SK-N-SH treated with all-trans-retinoic acid at 6 μM for 48 hours (cell line): ENCODE measurements around the gene SIGLEC8.
"Not testable (repeated sequence)": the region's sequence is repeated elsewhere in the genome, so short reads cannot be mapped to it uniquely, and the experiment has no call there.

Experiments
- ATAC-seq: fragments of 200-7000 bp; cut with Tn5 transposase; 3 replicates; pipeline ENCODE4 v1.9.1; 2020; ENCODE audit warnings: mild to moderate bottlenecking, moderate library complexity
- ARNTL ChIP-seq: fragments of 450-650 bp; formaldehyde crosslinking; IDR thresholded peaks from 2 replicates; pipeline ENCODE4 v1.5.0; 2020; ENCODE audit warnings: low read depth, mild to moderate bottlenecking, moderate library complexity, borderline replicate concordance
- BACH2 ChIP-seq: fragments of 250-450 bp; sonication (Bioruptor Pico); IDR thresholded peaks from 2 replicates; pipeline ENCODE4 v1.9.0; 2021; ENCODE audit warnings: mild to moderate bottlenecking, borderline replicate concordance
- CSDC2 ChIP-seq: fragments of 250-450 bp; sonication (Bioruptor Pico); IDR thresholded peaks from 2 replicates; pipeline ENCODE4 v1.5.0; 2020; ENCODE audit warnings: mild to moderate bottlenecking, moderate library complexity
- CSRNP3 ChIP-seq: fragments of 250-450 bp; sonication (Bioruptor Pico); IDR thresholded peaks from 2 replicates; pipeline ENCODE4 v1.5.1; 2021; ENCODE audit warnings: mild to moderate bottlenecking, moderate library complexity
- ESRRG ChIP-seq: fragments of 250-450 bp; sonication (Bioruptor Pico); IDR thresholded peaks from 2 replicates; pipeline ENCODE4 v1.6.1; 2021; ENCODE audit warnings: mild to moderate bottlenecking
- GLIS3 ChIP-seq: fragments of 250-450 bp; sonication (Bioruptor Pico); IDR thresholded peaks from 2 replicates; pipeline ENCODE4 v1.5.0; 2020; ENCODE audit warnings: mild to moderate bottlenecking, moderate library complexity
- ISL1 ChIP-seq: fragments of 250-450 bp; sonication (Bioruptor Pico); IDR thresholded peaks from 2 replicates; pipeline ENCODE4 v2.1.2; 2022; ENCODE audit warnings: mild to moderate bottlenecking, moderate library complexity
- OSR1 ChIP-seq: fragments of 250-450 bp; sonication (Bioruptor Pico); IDR thresholded peaks from 2 replicates; pipeline ENCODE4 v1.8.0; 2022; ENCODE audit warnings: moderate library complexity, mild to moderate bottlenecking, inconsistent platforms
- POU6F1 ChIP-seq: fragments of 250-450 bp; sonication (Bioruptor Pico); IDR thresholded peaks from 2 replicates; pipeline ENCODE4 v1.8.0; 2021; ENCODE audit warnings: low read depth, mild to moderate bottlenecking, moderate library complexity, borderline replicate concordance
- PPARA ChIP-seq: fragments of 250-450 bp; sonication (Bioruptor Pico); IDR thresholded peaks from 2 replicates; pipeline ENCODE4 v1.5.0; 2020; ENCODE audit warnings: mild to moderate bottlenecking, borderline replicate concordance
- RARB ChIP-seq: fragments of 250-450 bp; sonication (Bioruptor Pico); IDR thresholded peaks from 2 replicates; pipeline ENCODE4 v1.8.0; 2021; ENCODE audit warnings: mild to moderate bottlenecking, moderate library complexity
- SNAI2 ChIP-seq: fragments of 250-450 bp; sonication (Bioruptor Pico); IDR thresholded peaks from 2 replicates; pipeline ENCODE4 v1.5.0; 2020; ENCODE audit warnings: mild to moderate bottlenecking, moderate library complexity
- TCF4 ChIP-seq: fragments of 250-450 bp; sonication (Bioruptor Pico); IDR thresholded peaks from 2 replicates; pipeline ENCODE4 v1.8.0; 2021; ENCODE audit warnings: mild to moderate bottlenecking, moderate library complexity, borderline replicate concordance
- ZC3H10 ChIP-seq: fragments of 250-450 bp; sonication (Bioruptor Pico); IDR thresholded peaks from 2 replicates; pipeline ENCODE4 v1.5.1; 2021; ENCODE audit warnings: mild to moderate bottlenecking, moderate library complexity
- ZFP30 ChIP-seq: fragments of 450-650 bp; formaldehyde crosslinking; IDR thresholded peaks from 2 replicates; pipeline ENCODE4 v1.5.0; 2022; ENCODE audit warnings: mild to moderate bottlenecking, moderate library complexity
- ZNF565 ChIP-seq: fragments of 450-650 bp; formaldehyde crosslinking; conservative IDR thresholded peaks from 2 replicates; pipeline ENCODE4 v1.5.0; 2020; ENCODE audit warnings: low read depth, mild to moderate bottlenecking, moderate library complexity
- ZNF70 ChIP-seq: fragments of 450-650 bp; formaldehyde crosslinking; IDR thresholded peaks from 2 replicates; pipeline ENCODE4 v1.5.0; 2020; ENCODE audit warnings: mild to moderate bottlenecking, moderate library complexity
- ZNF8 ChIP-seq: fragments of 450-650 bp; formaldehyde crosslinking; IDR thresholded peaks from 2 replicates; pipeline ENCODE4 v1.5.0; 2020; ENCODE audit warnings: mild to moderate bottlenecking, moderate library complexity
- TF ChIP-seq, protein P1 (sequence below): fragments of 250-450 bp; sonication (Bioruptor Pico); IDR thresholded peaks from 2 replicates; pipeline ENCODE4 v1.8.0; 2020; ENCODE audit warnings: mild to moderate bottlenecking, moderate library complexity, borderline replicate concordance
- TF ChIP-seq, protein P2 (sequence below): fragments of 250-450 bp; sonication (Bioruptor Pico); IDR thresholded peaks from 2 replicates; pipeline ENCODE4 v1.5.0; 2020; ENCODE audit warnings: mild to moderate bottlenecking, moderate library complexity
- TF ChIP-seq, protein P3 (sequence below): fragments of 250-450 bp; sonication (Bioruptor Pico); IDR thresholded peaks from 2 replicates; pipeline ENCODE4 v1.5.1; 2020; ENCODE audit warnings: low read depth, mild to moderate bottlenecking, moderate library complexity

SIGLEC8 gene

GRCh38 chr19:51466723-51467122 is 8.5 kb upstream of the SIGLEC8 start:
- TF ChIP-seq CSRNP3 (CRISPR knock-in tag) (no peak), ISL1 (no peak), POU6F1 (CRISPR knock-in tag) (no peak), BACH2 (CRISPR knock-in tag) (no peak), SNAI2 (CRISPR knock-in tag) (no peak), ZFP30 (CRISPR knock-in tag) (no peak)
- no peak for ATAC-seq

GRCh38 chr19:51463976-51464581 is 5.8 kb upstream of the SIGLEC8 start:
- ATAC-seq = not testable (repeated sequence)

DNA sequence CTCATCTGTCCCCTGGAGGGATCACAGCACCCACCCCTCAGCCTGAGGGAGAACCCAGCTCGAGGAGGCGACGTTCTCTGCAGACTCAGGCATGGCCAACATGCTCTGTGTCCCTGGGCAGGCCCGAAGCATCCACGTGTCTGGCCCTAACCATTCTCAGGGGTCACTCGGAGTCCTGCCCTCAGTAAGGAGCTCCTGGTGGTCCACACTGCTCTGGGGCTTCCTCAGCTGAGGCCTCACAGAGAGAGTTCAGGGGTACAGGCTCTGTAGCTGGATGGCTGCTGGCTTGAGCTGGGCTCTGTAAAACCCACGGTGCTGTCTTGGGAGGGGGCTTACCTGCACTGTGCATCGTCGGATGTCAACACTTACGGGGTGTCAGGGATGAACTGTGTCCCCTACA is 4.4 kb upstream of the SIGLEC8 start:
- ATAC-seq = no peak
- TF ChIP-seq CSRNP3 (CRISPR knock-in tag) = no peak
- no peak for TF ChIP-seq ZNF8 (CRISPR knock-in tag)
- no peak for TF ChIP-seq BACH2 (CRISPR knock-in tag)
- no peak for TF ChIP-seq ZNF565 (CRISPR knock-in tag)
- no peak for TF ChIP-seq ZFP30 (CRISPR knock-in tag)
- TF ChIP-seq ZNF70 (CRISPR knock-in tag) = no peak
- TF ChIP-seq, protein P1, sequence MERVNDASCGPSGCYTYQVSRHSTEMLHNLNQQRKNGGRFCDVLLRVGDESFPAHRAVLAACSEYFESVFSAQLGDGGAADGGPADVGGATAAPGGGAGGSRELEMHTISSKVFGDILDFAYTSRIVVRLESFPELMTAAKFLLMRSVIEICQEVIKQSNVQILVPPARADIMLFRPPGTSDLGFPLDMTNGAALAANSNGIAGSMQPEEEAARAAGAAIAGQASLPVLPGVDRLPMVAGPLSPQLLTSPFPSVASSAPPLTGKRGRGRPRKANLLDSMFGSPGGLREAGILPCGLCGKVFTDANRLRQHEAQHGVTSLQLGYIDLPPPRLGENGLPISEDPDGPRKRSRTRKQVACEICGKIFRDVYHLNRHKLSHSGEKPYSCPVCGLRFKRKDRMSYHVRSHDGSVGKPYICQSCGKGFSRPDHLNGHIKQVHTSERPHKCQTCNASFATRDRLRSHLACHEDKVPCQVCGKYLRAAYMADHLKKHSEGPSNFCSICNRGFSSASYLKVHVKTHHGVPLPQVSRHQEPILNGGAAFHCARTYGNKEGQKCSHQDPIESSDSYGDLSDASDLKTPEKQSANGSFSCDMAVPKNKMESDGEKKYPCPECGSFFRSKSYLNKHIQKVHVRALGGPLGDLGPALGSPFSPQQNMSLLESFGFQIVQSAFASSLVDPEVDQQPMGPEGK (CRISPR knock-in tag) = no peak
- no peak for TF ChIP-seq PPARA
- no peak for TF ChIP-seq RARB (CRISPR knock-in tag)
- TF ChIP-seq ISL1 = no peak
- TF ChIP-seq POU6F1 (CRISPR knock-in tag) = no peak
- TF ChIP-seq TCF4 = no peak
- TF ChIP-seq ESRRG (CRISPR knock-in tag) = no peak
- TF ChIP-seq ARNTL = no peak
- no peak for TF ChIP-seq ZC3H10 (CRISPR knock-in tag)
- TF ChIP-seq GLIS3 (CRISPR knock-in tag) = no peak
- no peak for TF ChIP-seq OSR1 (CRISPR knock-in tag)
- TF ChIP-seq CSDC2 = no peak
- TF ChIP-seq, protein P2, sequence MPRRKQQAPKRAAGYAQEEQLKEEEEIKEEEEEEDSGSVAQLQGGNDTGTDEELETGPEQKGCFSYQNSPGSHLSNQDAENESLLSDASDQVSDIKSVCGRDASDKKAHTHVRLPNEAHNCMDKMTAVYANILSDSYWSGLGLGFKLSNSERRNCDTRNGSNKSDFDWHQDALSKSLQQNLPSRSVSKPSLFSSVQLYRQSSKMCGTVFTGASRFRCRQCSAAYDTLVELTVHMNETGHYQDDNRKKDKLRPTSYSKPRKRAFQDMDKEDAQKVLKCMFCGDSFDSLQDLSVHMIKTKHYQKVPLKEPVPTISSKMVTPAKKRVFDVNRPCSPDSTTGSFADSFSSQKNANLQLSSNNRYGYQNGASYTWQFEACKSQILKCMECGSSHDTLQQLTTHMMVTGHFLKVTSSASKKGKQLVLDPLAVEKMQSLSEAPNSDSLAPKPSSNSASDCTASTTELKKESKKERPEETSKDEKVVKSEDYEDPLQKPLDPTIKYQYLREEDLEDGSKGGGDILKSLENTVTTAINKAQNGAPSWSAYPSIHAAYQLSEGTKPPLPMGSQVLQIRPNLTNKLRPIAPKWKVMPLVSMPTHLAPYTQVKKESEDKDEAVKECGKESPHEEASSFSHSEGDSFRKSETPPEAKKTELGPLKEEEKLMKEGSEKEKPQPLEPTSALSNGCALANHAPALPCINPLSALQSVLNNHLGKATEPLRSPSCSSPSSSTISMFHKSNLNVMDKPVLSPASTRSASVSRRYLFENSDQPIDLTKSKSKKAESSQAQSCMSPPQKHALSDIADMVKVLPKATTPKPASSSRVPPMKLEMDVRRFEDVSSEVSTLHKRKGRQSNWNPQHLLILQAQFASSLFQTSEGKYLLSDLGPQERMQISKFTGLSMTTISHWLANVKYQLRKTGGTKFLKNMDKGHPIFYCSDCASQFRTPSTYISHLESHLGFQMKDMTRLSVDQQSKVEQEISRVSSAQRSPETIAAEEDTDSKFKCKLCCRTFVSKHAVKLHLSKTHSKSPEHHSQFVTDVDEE (CRISPR knock-in tag) = no peak
- TF ChIP-seq, protein P3, sequence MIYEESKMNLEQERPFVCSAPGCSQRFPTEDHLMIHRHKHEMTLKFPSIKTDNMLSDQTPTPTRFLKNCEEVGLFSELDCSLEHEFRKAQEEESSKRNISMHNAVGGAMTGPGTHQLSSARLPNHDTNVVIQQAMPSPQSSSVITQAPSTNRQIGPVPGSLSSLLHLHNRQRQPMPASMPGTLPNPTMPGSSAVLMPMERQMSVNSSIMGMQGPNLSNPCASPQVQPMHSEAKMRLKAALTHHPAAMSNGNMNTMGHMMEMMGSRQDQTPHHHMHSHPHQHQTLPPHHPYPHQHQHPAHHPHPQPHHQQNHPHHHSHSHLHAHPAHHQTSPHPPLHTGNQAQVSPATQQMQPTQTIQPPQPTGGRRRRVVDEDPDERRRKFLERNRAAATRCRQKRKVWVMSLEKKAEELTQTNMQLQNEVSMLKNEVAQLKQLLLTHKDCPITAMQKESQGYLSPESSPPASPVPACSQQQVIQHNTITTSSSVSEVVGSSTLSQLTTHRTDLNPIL (CRISPR knock-in tag) = no peak
- TF ChIP-seq, all 23 proteins: peak for 0
